Right lobe of liver (tissue), 6 donors: ENCODE measurements around the gene ID1. TPM values are rescaled to one million over a fixed set of nuclear protein-coding genes. Genes with fewer than 3 reads are reported as not detected.
"Not testable (repeated sequence)": the region's sequence is repeated elsewhere in the genome, so short reads cannot be mapped to it uniquely, and the experiment has no call there.

Experiments
- ATAC-seq, 4 donors: fragments of 200-7000 bp; cut with Tn5 transposase; one replicate each; pipeline ENCODE4 v1.9.1; 2020; ENCODE audit warnings: mild to moderate bottlenecking in 4 of 4, moderate library complexity in 4 of 4
- DNase-seq, 3 donors: peaks; one replicate each; pipeline ENCODE4 v3.0.0-alpha.2; 2020
- H3K27ac ChIP-seq, 3 donors: fragments of 200-600 bp; one replicate each; pipeline ENCODE4 v1.8.0; 2022
- H3K27me3 ChIP-seq, 2 donors: fragments of 200-600 bp; one replicate each; pipeline ENCODE4 v1.8.0; 2022
- H3K36me3 ChIP-seq, 4 donors: fragments of 200-600 bp; sonication (generic) in 1 of 4; one replicate each; pipeline versions ENCODE4 v1.5.1 to v1.8.0; 2017 to 2022; ENCODE audit warnings: control low read depth in 1 of 4
- H3K4me1 ChIP-seq, 4 donors: fragments of 200-600 bp; sonication (generic) in 1 of 4; one replicate each; pipeline versions ENCODE4 v1.5.1 to v1.8.0; 2017 to 2022; ENCODE audit warnings: control low read depth in 1 of 4
- H3K4me3 ChIP-seq, 3 donors: fragments of 200-600 bp; one replicate each; pipeline ENCODE4 v1.8.0; 2022
- H3K9me3 ChIP-seq, 4 donors: fragments of 200-600 bp; sonication (generic) in 1 of 4; one replicate each; pipeline versions ENCODE4 v1.5.1 to v1.8.0; 2017 to 2022; ENCODE audit warnings: control low read depth in 1 of 4
- POLR2A ChIP-seq: fragments of 450-650 bp; IDR thresholded peaks from one replicate; pipeline ENCODE4 v1.6.1; 2017; ENCODE audit warnings: antibody characterized with exemption, mild to moderate bottlenecking
- WGBS: methylation state at CpG from one replicate; pipeline ENCODE4 v1.1.6; 2018; ENCODE audit warnings: low coverage, low lambda C conversion rate; ENCODE audit not compliant: insufficient coverage; ENCODE audit errors: missing lambda C conversion rate; 5-methylcytosine and 5-hydroxymethylcytosine counted together
- intact Hi-C, 2 donors: fragments of 100-400 bp; cut with DNase I; formaldehyde crosslinking; loops; one replicate each; pipeline versions ENCODE4 v1.11.2 to v1.14.1; 2022
- total RNA-seq, 6 experiments: library from RNA; depleted of rRNA in 2 of 6; stranded (reverse); fragments of >200 nt in 2 of 6; fragmentation: NEBNext Ultra II Directional in 3 of 6; extraction: Animal tissue kit (Norgen Biotek cat#: 25700) in 3 of 6; gene quantifications; one replicate each; pipeline versions ENCODE4 v1.1.0 to v1.2.4, GENCODE V29; 2016 to 2023
- TF ChIP-seq, protein P1 (sequence below), 4 donors: fragments of 200-600 bp in 3 of 4; fragments of 450-650 bp in 1 of 4; IDR thresholded peaks; one replicate each; pipeline versions ENCODE4 v1.5.1 to v1.8.0; 2016 to 2022; ENCODE audit warnings: antibody characterized with exemption in 4 of 4, mild to moderate bottlenecking in 2 of 4
- donor health status: DM: no; HTN: yes; CAD: no.
- donor health status: DM: no; HTN: no; CAD: no.
- donor health status: DM: no; HTN: no; CAD: no.
- donor health status: DM: no; HTN: yes; CAD: no.
- donor health status: DM: no; HTN: yes; CAD: no.

ID1 gene
- total RNA-seq, 6 experiments from 2014 or later, result 12.9 to 300 (median 35.0) TPM

DNA sequence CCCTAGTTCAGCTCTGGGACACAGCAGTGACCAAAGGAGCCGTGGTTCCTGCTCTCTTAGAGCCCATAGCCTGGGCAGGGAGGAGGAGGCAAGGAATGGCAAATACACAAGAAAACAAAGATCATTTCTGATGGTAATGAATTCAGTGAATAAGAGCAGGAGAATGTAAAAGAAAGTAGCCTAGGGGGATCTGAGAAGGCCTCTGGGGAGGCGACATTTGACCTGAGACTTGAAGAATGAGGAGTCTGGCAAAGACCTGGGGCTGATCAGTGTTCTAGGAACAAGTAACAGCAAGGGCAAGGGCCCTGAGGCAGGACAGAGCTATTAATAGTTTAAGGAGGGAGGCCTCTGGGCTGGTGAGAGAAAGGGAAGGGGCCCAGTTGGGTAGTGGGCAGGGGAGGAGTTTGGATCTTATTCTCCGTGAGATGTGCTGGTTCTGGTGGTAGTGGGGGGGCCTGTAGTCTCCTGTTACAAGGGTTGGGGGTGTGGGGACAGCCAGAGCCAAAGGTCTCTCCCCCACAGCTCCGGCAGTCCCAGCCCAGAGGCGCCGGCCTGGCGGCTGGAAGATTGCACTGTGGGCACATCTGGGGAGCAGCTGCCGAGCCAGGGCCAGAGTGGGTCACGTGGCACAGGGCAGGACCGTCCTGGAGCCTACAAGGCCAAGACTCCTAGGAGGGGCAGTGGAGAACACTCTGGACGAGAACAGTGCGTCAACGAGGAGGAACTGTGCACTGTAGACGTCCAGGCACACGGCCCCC lies 9.3 kb upstream of the ID1 start:
- DNase-seq, result peak; percentile 63 to 81 (median 74)
- H3K27ac ChIP-seq, result peak overlapping the region in 2 of 3 donors; percentile 16 to 42

DNA sequence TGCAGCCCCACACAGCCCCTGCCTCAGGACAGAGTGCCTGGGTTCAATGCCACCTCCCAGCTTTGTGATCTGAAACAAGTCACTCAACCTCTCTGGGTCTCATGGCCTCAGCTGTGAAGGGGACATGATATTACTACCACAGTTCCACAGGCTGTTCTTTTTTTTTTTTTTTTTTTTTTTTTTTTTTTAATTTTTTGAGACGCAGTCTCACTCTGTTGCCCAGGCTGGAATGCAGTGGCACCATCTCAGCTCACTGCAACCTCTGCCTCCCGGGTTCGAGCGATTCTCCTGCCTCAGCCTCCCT lies 8.7 kb upstream of the ID1 start:
- not testable (repeated sequence) for H3K27me3 ChIP-seq

More for the DNA sequence above, 9.3 kb upstream of the ID1 start:
- Histone ChIP-seq H3K9me3 (no peaks in the 10 kb centered on the region), H3K27me3 (no peaks in the 10 kb centered on the region), H3K36me3 (no peaks in the 10 kb centered on the region), H3K4me1 (peaks cover 0 to 6% (median 2%) of the 10 kb centered on the region in 4 donors), H3K4me3 (no peak overlapping the region)
- TF ChIP-seq POLR2A, result no peak
- TF ChIP-seq, protein P1, sequence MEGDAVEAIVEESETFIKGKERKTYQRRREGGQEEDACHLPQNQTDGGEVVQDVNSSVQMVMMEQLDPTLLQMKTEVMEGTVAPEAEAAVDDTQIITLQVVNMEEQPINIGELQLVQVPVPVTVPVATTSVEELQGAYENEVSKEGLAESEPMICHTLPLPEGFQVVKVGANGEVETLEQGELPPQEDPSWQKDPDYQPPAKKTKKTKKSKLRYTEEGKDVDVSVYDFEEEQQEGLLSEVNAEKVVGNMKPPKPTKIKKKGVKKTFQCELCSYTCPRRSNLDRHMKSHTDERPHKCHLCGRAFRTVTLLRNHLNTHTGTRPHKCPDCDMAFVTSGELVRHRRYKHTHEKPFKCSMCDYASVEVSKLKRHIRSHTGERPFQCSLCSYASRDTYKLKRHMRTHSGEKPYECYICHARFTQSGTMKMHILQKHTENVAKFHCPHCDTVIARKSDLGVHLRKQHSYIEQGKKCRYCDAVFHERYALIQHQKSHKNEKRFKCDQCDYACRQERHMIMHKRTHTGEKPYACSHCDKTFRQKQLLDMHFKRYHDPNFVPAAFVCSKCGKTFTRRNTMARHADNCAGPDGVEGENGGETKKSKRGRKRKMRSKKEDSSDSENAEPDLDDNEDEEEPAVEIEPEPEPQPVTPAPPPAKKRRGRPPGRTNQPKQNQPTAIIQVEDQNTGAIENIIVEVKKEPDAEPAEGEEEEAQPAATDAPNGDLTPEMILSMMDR (IDR thresholded peaks at IDR 0.05), result no peak
- peak; percentile 29 to 79 (median 66) for ATAC-seq
- WGBS, result 45% methylated on average over 3 of the region's 15 CpGs
- intact Hi-C loops, result no loop called here

DNA sequence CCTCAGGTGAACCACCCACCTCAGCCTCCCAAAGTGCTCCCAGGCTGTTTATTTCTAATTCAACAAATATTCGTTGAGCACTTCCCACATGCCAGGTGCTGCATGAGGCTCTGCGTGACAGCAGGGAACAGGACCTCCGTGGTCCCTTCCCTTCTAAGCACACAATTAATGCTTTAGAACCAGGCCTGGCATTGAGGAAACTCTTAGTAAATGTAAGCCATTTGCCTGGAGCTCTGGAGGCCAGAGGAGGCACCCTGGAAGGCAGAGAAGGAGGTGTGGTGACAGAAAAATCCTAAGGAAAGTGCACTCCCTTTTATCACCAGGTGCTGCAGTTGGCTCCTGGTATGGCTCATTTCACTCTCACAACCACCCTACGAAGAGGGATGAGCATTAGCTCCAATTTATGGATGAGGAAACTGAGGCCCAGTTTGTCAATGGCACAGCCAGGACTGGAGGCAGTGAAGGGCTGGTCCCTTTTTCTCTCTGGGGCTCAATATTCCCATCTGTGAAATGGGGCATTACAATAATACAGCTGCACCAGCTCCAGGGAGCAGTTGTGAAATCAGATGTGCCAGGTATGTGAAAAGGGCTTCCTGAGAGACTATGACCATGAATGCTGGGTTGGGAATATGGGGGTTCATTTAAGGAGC lies 8.1 kb upstream of the ID1 start:
- intact Hi-C loops, result no loop called here
- Histone ChIP-seq H3K4me1 (peaks cover 0 to 6% (median 2%) of the 10 kb centered on the region in 4 donors), H3K27me3 (no peaks in the 10 kb centered on the region), H3K36me3 (no peaks in the 10 kb centered on the region), H3K9me3 (no peaks in the 10 kb centered on the region), H3K4me3 (no peak overlapping the region), H3K27ac (peak overlapping the region; percentile 16 to 44 (median 40))
- WGBS, result 40% methylated on average over 1 of the region's 4 CpGs
- ATAC-seq (no peak), DNase-seq (no peak)
- TF ChIP-seq, protein P1 (IDR thresholded peaks at IDR 0.05), result no peak
- TF ChIP-seq POLR2A, result no peak

More for the DNA sequence above, 8.7 kb upstream of the ID1 start:
- H3K36me3 ChIP-seq, ATAC-seq, DNase-seq, H3K4me1 ChIP-seq, intact Hi-C loops, H3K4me3 ChIP-seq, H3K9me3 ChIP-seq: not testable (repeated sequence)
- WGBS, result 79% methylated on average over 3 of the region's 4 CpGs
- peak overlapping the region; percentile 16 to 44 (median 40) for H3K27ac ChIP-seq

DNA sequence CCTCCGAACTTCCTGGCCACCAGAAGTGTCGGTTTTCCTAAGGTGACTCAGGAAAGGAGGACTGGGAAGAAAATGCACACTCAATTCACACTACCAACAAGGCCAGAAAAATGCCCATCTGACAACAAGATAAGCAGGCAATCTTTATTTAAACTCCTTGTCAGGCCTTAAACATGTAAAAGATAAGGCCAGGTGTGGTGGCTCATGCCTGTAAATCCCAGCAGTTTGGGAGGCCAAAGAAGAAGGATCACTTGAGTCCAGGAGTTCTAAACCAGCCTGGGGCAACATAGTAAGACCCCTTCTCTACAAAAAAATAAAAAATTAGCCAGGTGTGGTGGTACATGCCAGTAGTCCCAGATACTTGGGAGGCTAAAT lies 7.6 kb upstream of the ID1 start:
- no peak for TF ChIP-seq POLR2A
- TF ChIP-seq, protein P1 (IDR thresholded peaks at IDR 0.05), result no peak
- ATAC-seq (no peak), DNase-seq (no peak)
- Histone ChIP-seq H3K36me3 (no peaks in the 10 kb centered on the region), H3K4me1 (peaks cover 0 to 6% (median 2%) of the 10 kb centered on the region in 4 donors), H3K4me3 (no peak overlapping the region), H3K27me3 (no peaks in the 10 kb centered on the region), H3K9me3 (no peaks in the 10 kb centered on the region), H3K27ac (no peak overlapping the region)
- intact Hi-C loops, result no loop called here
- 84% methylated on average over 2 of the region's 2 CpGs for WGBS

DNA sequence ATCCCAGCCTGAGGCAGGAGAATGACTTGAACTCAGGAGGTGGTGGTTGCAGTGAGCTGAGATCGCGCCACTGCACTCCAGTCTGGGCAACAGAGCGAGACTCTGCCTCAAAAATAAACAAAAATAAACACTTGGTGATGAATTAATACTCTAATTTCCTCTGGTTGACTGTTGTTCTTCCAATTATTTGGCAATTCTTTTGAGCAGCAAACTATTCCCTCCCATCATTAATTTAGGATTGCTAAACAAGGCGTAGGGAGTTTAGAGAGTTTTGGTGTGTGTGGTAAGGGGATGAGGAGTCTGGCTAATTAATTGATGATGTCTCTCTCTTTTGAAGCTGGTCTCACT lies 2.7 kb upstream of the ID1 start:
- no peak overlapping the region for H3K27ac ChIP-seq
- H3K4me1 ChIP-seq, result peaks cover 0 to 27% (median 2%) of the 10 kb centered on the region in 4 donors
- no peak for ATAC-seq
- no peaks in the 10 kb centered on the region for H3K27me3 ChIP-seq
- no peak for DNase-seq
- H3K9me3 ChIP-seq, result no peaks in the 10 kb centered on the region
- intact Hi-C loops, result no loop called here
- TF ChIP-seq, protein P1 (IDR thresholded peaks at IDR 0.05), result no peak
- TF ChIP-seq POLR2A, result no peak
- WGBS, result 75% methylated on average over 4 of the region's 4 CpGs
- no peaks in the 10 kb centered on the region for H3K36me3 ChIP-seq
- H3K4me3 ChIP-seq, result no peak overlapping the region
